Ovary (tissue), 9 donors: ENCODE data around the gene NDUFAB1. TPM values are rescaled to one million over a fixed set of nuclear protein-coding genes. Genes with fewer than 3 reads are reported as not detected.
"Not testable (repeated sequence)": the region's sequence is repeated elsewhere in the genome, so short reads cannot be mapped to it uniquely, and the experiment has no call there.

Experiments used
- DNase-seq, 5 donors: peaks; one replicate each; pipeline ENCODE4 v3.0.0-alpha.2; 2019 to 2020
- H3K27ac ChIP-seq, 2 donors: fragments of 200-600 bp; one replicate each; pipeline versions ENCODE4 v1.5.1 to v1.8.0; 2019 to 2022
- H3K27me3 ChIP-seq: fragments of 200-600 bp; one replicate; pipeline ENCODE4 v1.8.0; 2022
- H3K36me3 ChIP-seq: fragments of 200-600 bp; sonication (generic); one replicate; pipeline ENCODE4 v1.5.1; 2019
- H3K4me1 ChIP-seq: one replicate; pipeline ENCODE4 v1.8.1; 2013; ENCODE audit warnings: mild to moderate bottlenecking, moderate library complexity; ENCODE audit not compliant: insufficient read depth
- H3K4me3 ChIP-seq: fragments of 200-600 bp; sonication (generic); one replicate; pipeline ENCODE4 v1.5.1; 2017
- H3K9me3 ChIP-seq, 2 donors: fragments of 200-600 bp in 1 of 2; sonication (generic) in 1 of 2; one replicate each; pipeline versions ENCODE4 v1.5.1 to v1.8.1; 2013 to 2019; ENCODE audit warnings: mild to moderate bottlenecking in 1 of 2, moderate library complexity in 1 of 2
- CTCF ChIP-seq, 3 donors: fragments of 450-650 bp in 2 of 3; fragments of 200-600 bp in 1 of 3; IDR thresholded peaks; one replicate each; pipeline versions ENCODE4 v1.5.1 to v1.8.0; 2016 to 2022; ENCODE audit warnings: antibody characterized with exemption in 3 of 3, mild to moderate bottlenecking in 1 of 3
- EP300 ChIP-seq: sonication (generic); formaldehyde crosslinking; IDR thresholded peaks from one replicate; pipeline ENCODE4 v1.6.1; 2017; ENCODE audit warnings: antibody characterized with exemption
- POLR2A ChIP-seq: fragments of 450-650 bp; IDR thresholded peaks from one replicate; pipeline ENCODE4 v1.6.1; 2017; ENCODE audit warnings: antibody characterized with exemption, mild to moderate bottlenecking, moderate library complexity
- WGBS, 3 donors: extraction: QIAGEN DNeasy Blood & Tissue Kit in 1 of 3; methylation state at CpG; one replicate each; pipeline versions ENCODE4 v1.1.5 to v1.1.7; 2013 to 2017; 5-methylcytosine and 5-hydroxymethylcytosine counted together
- intact Hi-C, 4 donors: fragments of 100-400 bp; cut with DNase I; formaldehyde crosslinking; loops; one replicate each; pipeline versions ENCODE4 v1.11.0 to v1.15.1; 2022 to 2023
- polyA plus RNA-seq, 2 donors: library from polyadenylated mRNA; stranded (reverse); fragments of 200-250 nt in 1 of 2; fragments of 350-450 nt in 1 of 2; fragmentation: Illumina TruSeq in 1 of 2; extraction: RNeasy Lipid Tissue Mini Kit (QIAGEN cat#74804) in 1 of 2; gene quantifications; one replicate each; pipeline ENCODE4 v1.2.3, GENCODE V29; 2013 to 2014
- total RNA-seq, 7 donors: library from RNA; depleted of rRNA in 2 of 7; stranded (reverse); fragments of >200 nt in 2 of 7; fragmentation: NEBNext Ultra II Directional in 3 of 7; extraction: Animal tissue kit (Norgen Biotek cat#: 25700) in 3 of 7; gene quantifications; one replicate each; pipeline versions ENCODE4 v1.1.0 to v1.2.4, GENCODE V29; 2016 to 2023
- donor health status: DM: no; HTN: no; CAD: no; lungs with moderate emphysema.
- donor health status: DM: no; HTN: no; CAD: no.
- donor health status: Bipolar disorder and iron deficiency.
- donor health status: DM: yes; HTN: yes; CAD: no.
- donor health status: DM: no; HTN: no; CAD: no.
- donor health status: DM: yes; HTN: yes; CAD: no.

NDUFAB1 gene
- total and polyA plus RNA-seq, 9 donors: 42.4 to 83.0 (median 53.6) TPM

- H3K27me3 ChIP-seq: no peaks in the 10 kb centered on the region
- no peak overlapping the region for H3K27ac ChIP-seq
- DNase-seq: no peak
- peaks cover 6% of the 10 kb centered on the region for H3K4me1 ChIP-seq
- intact Hi-C loops: no loop called here
- no peaks in the 10 kb centered on the region for H3K9me3 ChIP-seq
- no peak for TF ChIP-seq EP300
- TF ChIP-seq CTCF (IDR thresholded peaks at IDR 0.05): no peak
- TF ChIP-seq POLR2A: no peak
- 75 to 93% (median 91%) methylated on average over 3 of the region's 3 CpGs for WGBS, 3 donors
- no peak overlapping the region for H3K4me3 ChIP-seq
- H3K36me3 ChIP-seq: no peaks in the 10 kb centered on the region
These were observed 5.9 kb downstream of the NDUFAB1 start for GRCh38 chr16:23590181-23590580.

DNA sequence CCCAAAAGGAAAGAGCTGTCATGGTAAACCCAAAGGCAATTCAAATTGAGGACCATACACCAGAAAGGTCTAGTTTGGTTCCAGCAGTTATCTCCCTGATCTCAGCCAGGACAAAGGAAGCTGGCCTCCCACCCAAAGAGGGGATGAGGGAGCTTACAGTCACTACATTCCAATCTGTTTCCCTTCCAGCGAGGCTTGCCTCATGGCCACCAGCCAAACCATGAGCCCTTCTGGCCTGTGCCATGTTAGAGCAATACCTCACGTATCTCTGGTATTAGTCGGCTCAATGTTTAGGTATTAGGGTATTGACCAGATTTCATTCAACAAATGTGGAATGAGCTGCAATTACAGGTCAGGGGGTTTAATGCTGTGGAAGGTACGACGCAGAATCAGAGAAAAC, 8.4 kb downstream of the NDUFAB1 start:
- Histone ChIP-seq H3K27me3 (no peaks in the 10 kb centered on the region), H3K27ac (no peak overlapping the region), H3K36me3 (no peaks in the 10 kb centered on the region), H3K4me1 (no peaks in the 10 kb centered on the region), H3K9me3 (no peaks in the 10 kb centered on the region), H3K4me3 (no peak overlapping the region)
- intact Hi-C loops: no loop called here
- DNase-seq: no peak
- TF ChIP-seq CTCF (IDR thresholded peaks at IDR 0.05) (no peak), EP300 (no peak), POLR2A (no peak)
- 69 to 72% (median 72%) methylated on average over 5 of the region's 5 CpGs for WGBS, 3 donors

DNA sequence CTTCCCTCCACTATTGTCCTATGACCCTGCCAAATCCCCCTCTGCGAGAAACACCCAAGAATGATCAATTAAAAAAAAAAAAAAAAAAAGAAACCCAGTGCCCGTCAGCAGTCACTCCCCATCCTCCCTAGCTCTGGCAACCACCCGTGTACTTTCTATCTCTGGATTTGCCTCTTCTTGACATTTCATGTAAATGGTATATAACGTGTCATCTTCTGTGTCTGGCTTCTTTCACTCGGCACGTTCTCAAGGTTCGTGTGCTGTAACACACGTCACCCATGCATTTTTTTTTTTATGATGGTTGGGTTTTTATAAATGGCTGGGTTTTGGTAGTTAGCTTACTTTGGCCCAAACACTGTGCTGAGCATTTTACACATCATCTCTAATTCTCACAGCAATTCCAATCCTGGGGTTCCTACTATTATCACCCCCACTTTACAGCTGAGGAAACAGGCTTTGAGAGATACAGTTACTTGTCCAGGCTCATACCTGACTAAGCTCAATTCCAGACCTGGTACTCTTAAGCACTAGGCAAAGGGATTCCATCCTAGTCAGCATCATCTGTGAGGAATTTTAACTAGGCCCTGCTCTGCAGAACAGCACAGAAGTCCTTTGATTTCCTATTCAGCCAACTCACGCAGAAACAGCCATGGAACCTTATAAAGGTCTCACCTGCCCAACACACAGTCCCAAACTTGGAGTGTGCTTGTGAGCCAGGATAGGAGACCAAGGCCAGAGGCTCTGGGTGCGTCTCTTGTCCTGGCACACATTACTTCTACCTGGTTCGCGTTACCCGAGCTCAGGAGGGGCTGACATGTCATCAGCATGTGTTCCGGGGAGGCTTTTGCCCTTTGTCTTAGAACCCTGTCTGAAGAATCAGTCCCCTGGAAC, 11.7 kb downstream of the NDUFAB1 start:
- WGBS, 3 donors: 80 to 90% (median 88%) methylated on average over 13 to 14 of the region's 14 CpGs
- H3K9me3 ChIP-seq: no peaks in the 10 kb centered on the region
- no peaks in the 10 kb centered on the region for H3K36me3 ChIP-seq

DNA sequence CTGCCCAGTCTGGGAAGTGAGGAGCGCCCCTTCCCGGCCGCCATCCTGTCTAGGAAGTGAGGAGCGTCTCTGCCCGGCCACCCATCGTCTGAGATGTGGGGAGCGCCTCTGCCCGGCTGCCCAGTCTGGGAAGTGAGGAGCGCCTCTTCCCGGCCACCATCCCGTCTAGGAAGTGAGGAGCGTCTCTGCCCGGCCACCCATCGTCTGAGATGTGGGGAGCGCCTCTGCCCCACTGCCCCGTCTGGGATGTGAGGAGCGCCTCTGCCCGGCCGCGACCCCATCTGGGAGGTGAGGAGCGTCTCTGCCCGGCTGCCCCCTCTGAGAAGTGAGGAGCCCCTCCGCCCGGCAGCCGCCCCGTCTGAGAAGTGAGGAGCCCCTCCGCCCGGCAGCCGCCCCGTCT, 12.8 kb downstream of the NDUFAB1 start:
- H3K27ac ChIP-seq, H3K27me3 ChIP-seq, H3K9me3 ChIP-seq, H3K36me3 ChIP-seq, intact Hi-C loops, H3K4me1 ChIP-seq, DNase-seq, H3K4me3 ChIP-seq: not testable (repeated sequence)
- 91 to 94% (median 93%) methylated on average over 16 to 29 of the region's 30 CpGs for WGBS, 3 donors

More for the DNA sequence above, 11.7 kb downstream of the NDUFAB1 start:
- Histone ChIP-seq H3K27ac (no peak overlapping the region), H3K4me3 (no peak overlapping the region), H3K27me3 (no peaks in the 10 kb centered on the region), H3K4me1 (no peaks in the 10 kb centered on the region)
- DNase-seq: no peak
- TF ChIP-seq EP300 (no peak), CTCF (IDR thresholded peaks at IDR 0.05) (no peak), POLR2A (no peak)
- intact Hi-C loops: no loop called here

GRCh38 chr16:23581764-23582163, 14.4 kb downstream of the NDUFAB1 start:
- Histone ChIP-seq H3K9me3 (no peaks in the 10 kb centered on the region), H3K36me3 (no peaks in the 10 kb centered on the region), H3K27me3 (no peaks in the 10 kb centered on the region), H3K4me3 (no peak overlapping the region), H3K27ac (no peak overlapping the region), H3K4me1 (no peaks in the 10 kb centered on the region)
- DNase-seq: no peak
- intact Hi-C loops: no loop called here
- TF ChIP-seq POLR2A (no peak), EP300 (no peak), CTCF (IDR thresholded peaks at IDR 0.05) (no peak)
